CD14-positive monocyte (primary cell): ENCODE data around the gene CDT1. TPM values are rescaled to one million over a fixed set of nuclear protein-coding genes. Genes with fewer than 3 reads are reported as not detected.

Source experiments
- DNase-seq, 3 donors: peaks; one replicate each; pipeline ENCODE4 v3.0.0-alpha.2; 2011 to 2022
- H2AFZ ChIP-seq: 2 replicates; pipeline ENCODE4 v1.6.0; 2012; ENCODE audit warnings: mild to moderate bottlenecking, low read depth, low read length, inconsistent platforms; ENCODE audit not compliant: insufficient read depth, poor library complexity, severe bottlenecking
- H3K27ac ChIP-seq, 2 donors: 1 replicate in 1 of 2; 2 replicates in 1 of 2; pipeline ENCODE4 v1.5.1; 2012 to 2013; ENCODE audit warnings: low read length in 2 of 2, control low read depth in 1 of 2, inconsistent platforms in 1 of 2, low read depth in 1 of 2, mild to moderate bottlenecking in 1 of 2
- H3K27me3 ChIP-seq, 2 donors: one replicate each; pipeline versions ENCODE4 v1.6.0 to v1.6.1; 2011 to 2013; ENCODE audit warnings: low read length in 2 of 2; ENCODE audit not compliant: control insufficient read depth in 2 of 2, insufficient read depth in 2 of 2
- H3K36me3 ChIP-seq, 2 donors: replicated peaks in 1 of 2; 1 replicate in 1 of 2; 2 replicates in 1 of 2; pipeline versions ENCODE4 v1.5.1 to v1.6.1; 2012 to 2013; ENCODE audit warnings: low read length in 2 of 2, control low read depth in 1 of 2, inconsistent platforms in 1 of 2, mild to moderate bottlenecking in 1 of 2; ENCODE audit not compliant: insufficient read depth in 2 of 2, control insufficient read depth in 1 of 2
- H3K4me1 ChIP-seq, 2 donors: 1 replicate in 1 of 2; 2 replicates in 1 of 2; pipeline versions ENCODE4 v1.5.1 to v1.6.1; 2012 to 2013; ENCODE audit warnings: low read length in 2 of 2, control low read depth in 1 of 2, inconsistent platforms in 1 of 2, mild to moderate bottlenecking in 1 of 2, moderate library complexity in 1 of 2; ENCODE audit not compliant: insufficient read depth in 2 of 2, control insufficient read depth in 1 of 2
- H3K4me2 ChIP-seq: replicated peaks from 2 replicates; pipeline ENCODE3; 2012; ENCODE audit warnings: low read length, moderate library complexity, mild to moderate bottlenecking; ENCODE audit not compliant: poor library complexity, severe bottlenecking; ENCODE audit errors: extremely low read depth
- H3K4me3 ChIP-seq, 3 experiments: fragments of 200-600 bp in 1 of 3; sonication (generic) in 1 of 3; replicated peaks in 1 of 3; 1 replicate in 2 of 3; 2 replicates in 1 of 3; pipeline ENCODE4 v1.5.1; 2011 to 2013; ENCODE audit warnings: low read length in 3 of 3, mild to moderate bottlenecking in 3 of 3, control low read depth in 2 of 3, low read depth in 2 of 3, inconsistent platforms in 1 of 3, moderate library complexity in 1 of 3
- H3K79me2 ChIP-seq: 2 replicates; pipeline ENCODE4 v1.6.0; 2012; ENCODE audit warnings: mild to moderate bottlenecking, control low read depth, inconsistent platforms, low read length, moderate library complexity; ENCODE audit not compliant: insufficient read depth
- H3K9ac ChIP-seq: 2 replicates; pipeline ENCODE4 v1.6.0; 2017; ENCODE audit warnings: low read length, mild to moderate bottlenecking; ENCODE audit not compliant: insufficient read depth, poor library complexity, severe bottlenecking
- H3K9me3 ChIP-seq, 2 donors: replicated peaks in 1 of 2; 1 replicate in 1 of 2; 2 replicates in 1 of 2; pipeline versions ENCODE4 v1.5.1 to v1.6.1; 2012 to 2013; ENCODE audit warnings: low read length in 2 of 2, control low read depth in 1 of 2; ENCODE audit not compliant: control insufficient read depth in 1 of 2, insufficient read depth in 1 of 2
- H4K20me1 ChIP-seq: 2 replicates; pipeline ENCODE4 v1.6.0; 2012; ENCODE audit warnings: mild to moderate bottlenecking, low read length, control low read depth, moderate library complexity; ENCODE audit not compliant: insufficient read depth
- H3K27ac Mint-ChIP-seq, 7 donors: one replicate each; pipeline ENCODE4 v1.8.0; 2020; ENCODE audit warnings: mild to moderate bottlenecking in 7 of 7, mixed read lengths in 7 of 7, moderate library complexity in 6 of 7, inconsistent platforms in 2 of 7
- H3K27me3 Mint-ChIP-seq, 3 donors: one replicate each; pipeline ENCODE4 v1.8.0; 2021 to 2022; ENCODE audit warnings: low read depth in 3 of 3, mild to moderate bottlenecking in 3 of 3, mixed read lengths in 3 of 3, moderate library complexity in 3 of 3, inconsistent platforms in 1 of 3
- H3K36me3 Mint-ChIP-seq, 2 donors: one replicate each; pipeline ENCODE4 v1.8.0; 2020; ENCODE audit warnings: mixed read lengths in 2 of 2, inconsistent platforms in 1 of 2, mild to moderate bottlenecking in 1 of 2
- H3K4me1 Mint-ChIP-seq: one replicate; pipeline ENCODE4 v1.8.0; 2020; ENCODE audit warnings: mild to moderate bottlenecking, mixed read lengths
- H3K4me3 Mint-ChIP-seq, 2 donors: one replicate each; pipeline ENCODE4 v1.8.0; 2020; ENCODE audit warnings: mild to moderate bottlenecking in 2 of 2, mixed read lengths in 2 of 2, moderate library complexity in 1 of 2
- H3K9me3 Mint-ChIP-seq, 7 donors: one replicate each; pipeline ENCODE4 v1.8.0; 2020 to 2022; ENCODE audit warnings: mixed read lengths in 7 of 7, mild to moderate bottlenecking in 6 of 7, moderate library complexity in 6 of 7, inconsistent platforms in 2 of 7
- WGBS: methylation state at CpG from one replicate; pipeline ENCODE4 v1.1.5; 2013; ENCODE audit warnings: missing lambda C conversion rate; ENCODE audit not compliant: insufficient coverage; 5-methylcytosine and 5-hydroxymethylcytosine counted together
- intact Hi-C, 2 donors: fragments of 100-400 bp; cut with micrococcal nuclease; formaldehyde crosslinking; loops; one replicate each; pipeline versions ENCODE4 v1.15.0 to v1.15.1; 2023
- polyA plus RNA-seq, 3 donors: library from polyadenylated mRNA; depleted of rRNA in 1 of 3; unstranded in 2 of 3; stranded (reverse) in 1 of 3; fragments of 300-500 nt in 2 of 3; fragments of >200 nt in 1 of 3; fragmentation: Illumina TruSeq in 2 of 3; gene quantifications; 1 replicate in 2 of 3; 2 replicates in 1 of 3; pipeline ENCODE4 v1.2.3, GENCODE V29; 2012 to 2021
- TF ChIP-seq, protein P1 (sequence below): fragments of 200-600 bp; IDR thresholded peaks from one replicate; pipeline ENCODE4 v1.8.0; 2022; ENCODE audit warnings: antibody characterized with exemption, mild to moderate bottlenecking

Gene CDT1
- polyA plus RNA-seq, 3 donors, result 0.07 to 0.24 (median 0.16) TPM

DNA sequence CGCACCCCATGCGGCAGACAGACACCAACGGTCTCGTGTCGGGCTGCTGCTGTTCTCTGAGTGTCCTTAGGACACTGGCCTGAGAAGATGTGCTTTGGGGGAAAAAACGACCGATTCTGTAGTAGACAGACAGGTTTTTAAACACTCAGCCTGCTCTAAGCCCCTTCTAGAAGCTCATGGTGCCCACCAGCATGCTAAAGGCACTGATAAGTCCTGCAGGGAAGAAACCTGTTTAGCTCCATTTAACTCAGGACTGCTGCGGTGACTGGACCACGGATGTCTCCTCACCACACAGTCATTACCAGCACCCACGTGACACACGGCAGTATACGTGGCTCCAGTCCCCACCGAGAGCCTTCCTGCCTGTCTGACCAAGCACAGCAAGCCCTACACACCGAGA lies 27.2 kb downstream of the CDT1 start:
- DNase-seq, result no peak
- Histone ChIP-seq H4K20me1 (peaks cover 16% of the 10 kb centered on the region), H3K9me3 (no peaks in the 10 kb centered on the region), H3K79me2 (no peaks in the 10 kb centered on the region), H3K27ac (no peak overlapping the region), H3K4me2 (no peak overlapping the region), H3K9ac (no peak overlapping the region), H3K36me3 (peaks cover 42 to 53% of the 10 kb centered on the region in 2 donors), H3K4me3 (no peak overlapping the region), H3K27me3 (no peaks in the 10 kb centered on the region), H3K4me1 (no peaks in the 10 kb centered on the region), H2AFZ (no peak overlapping the region)
- no peak overlapping the region for H3K4me3 Mint-ChIP-seq
- TF ChIP-seq, protein P1, sequence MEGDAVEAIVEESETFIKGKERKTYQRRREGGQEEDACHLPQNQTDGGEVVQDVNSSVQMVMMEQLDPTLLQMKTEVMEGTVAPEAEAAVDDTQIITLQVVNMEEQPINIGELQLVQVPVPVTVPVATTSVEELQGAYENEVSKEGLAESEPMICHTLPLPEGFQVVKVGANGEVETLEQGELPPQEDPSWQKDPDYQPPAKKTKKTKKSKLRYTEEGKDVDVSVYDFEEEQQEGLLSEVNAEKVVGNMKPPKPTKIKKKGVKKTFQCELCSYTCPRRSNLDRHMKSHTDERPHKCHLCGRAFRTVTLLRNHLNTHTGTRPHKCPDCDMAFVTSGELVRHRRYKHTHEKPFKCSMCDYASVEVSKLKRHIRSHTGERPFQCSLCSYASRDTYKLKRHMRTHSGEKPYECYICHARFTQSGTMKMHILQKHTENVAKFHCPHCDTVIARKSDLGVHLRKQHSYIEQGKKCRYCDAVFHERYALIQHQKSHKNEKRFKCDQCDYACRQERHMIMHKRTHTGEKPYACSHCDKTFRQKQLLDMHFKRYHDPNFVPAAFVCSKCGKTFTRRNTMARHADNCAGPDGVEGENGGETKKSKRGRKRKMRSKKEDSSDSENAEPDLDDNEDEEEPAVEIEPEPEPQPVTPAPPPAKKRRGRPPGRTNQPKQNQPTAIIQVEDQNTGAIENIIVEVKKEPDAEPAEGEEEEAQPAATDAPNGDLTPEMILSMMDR, result no peak
- H3K27me3 Mint-ChIP-seq, result no peaks in the 10 kb centered on the region
- WGBS, result 92% methylated on average over 10 of the region's 14 CpGs
- H3K4me1 Mint-ChIP-seq, result no peaks in the 10 kb centered on the region
- H3K9me3 Mint-ChIP-seq, result no peaks in the 10 kb centered on the region
- peaks cover 28 to 50% of the 10 kb centered on the region in 2 donors for H3K36me3 Mint-ChIP-seq
- intact Hi-C loops, result no loop called here
- H3K27ac Mint-ChIP-seq, result no peak overlapping the region

DNA sequence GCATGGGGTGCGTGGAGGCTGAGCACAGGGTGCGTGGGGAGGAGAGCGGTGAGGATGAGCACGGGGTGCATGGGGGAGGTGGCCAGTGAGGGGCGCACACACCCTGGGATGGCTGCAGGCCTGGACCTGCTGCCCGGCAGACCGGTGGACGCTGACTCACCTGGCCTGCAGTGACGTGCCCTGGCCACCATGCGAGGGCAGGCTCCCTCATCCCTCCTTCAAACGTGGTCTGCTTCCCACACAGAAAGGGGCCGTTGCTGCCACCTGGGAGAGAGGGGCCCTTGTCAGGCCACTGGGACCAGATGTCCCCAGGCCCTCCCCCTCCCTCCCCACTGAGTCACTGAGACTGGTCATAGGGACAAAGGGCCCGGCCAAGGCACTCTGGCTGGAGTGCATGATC lies 28.2 kb downstream of the CDT1 start:
- DNase-seq, result no peak
- Mint-ChIP-seq H3K27ac (no peak overlapping the region), H3K27me3 (no peaks in the 10 kb centered on the region), H3K36me3 (peaks cover 28 to 50% of the 10 kb centered on the region in 2 donors), H3K4me1 (no peaks in the 10 kb centered on the region), H3K9me3 (no peaks in the 10 kb centered on the region), H3K4me3 (no peak overlapping the region)
- no peak overlapping the region for H2AFZ ChIP-seq
- TF ChIP-seq, protein P1, result no peak
- H3K36me3 ChIP-seq, result peaks cover 36 to 50% of the 10 kb centered on the region in 2 donors
- H4K20me1 ChIP-seq, result peaks cover 14% of the 10 kb centered on the region
- H3K27me3 ChIP-seq, result no peaks in the 10 kb centered on the region
- H3K9ac ChIP-seq, result no peak overlapping the region
- no peak overlapping the region for H3K4me3 ChIP-seq
- H3K79me2 ChIP-seq, result no peaks in the 10 kb centered on the region
- H3K9me3 ChIP-seq, result no peaks in the 10 kb centered on the region
- H3K4me1 ChIP-seq, result no peaks in the 10 kb centered on the region
- no peak overlapping the region for H3K27ac ChIP-seq
- H3K4me2 ChIP-seq, result no peak overlapping the region
- intact Hi-C loops, result no loop called here
- 95% methylated on average over 6 of the region's 13 CpGs for WGBS
